GM19395 (cell line): ENCODE results near the gene SFXN5.
"Not testable (repeated sequence)": the region's sequence is repeated elsewhere in the genome, so short reads cannot be mapped to it uniquely, and the experiment has no call there.

Source experiments
- ATAC-seq: cut with Tn5 transposase; IDR thresholded peaks from one replicate; pipeline ENCODE4 v1.9.1; 2021; ENCODE audit warnings: mild to moderate bottlenecking, moderate library complexity; ENCODE audit not compliant: unreplicated experiment

SFXN5 gene

GRCh38 chr2:72914589-72915319 lies 156.8 kb downstream of the SFXN5 start:
- no peak for ATAC-seq

GRCh38 chr2:72914206-72914559 lies 157.3 kb downstream of the SFXN5 start:
- ATAC-seq = no peak

GRCh38 chr2:72913486-72914205 lies 157.9 kb downstream of the SFXN5 start:
- no peak for ATAC-seq

DNA sequence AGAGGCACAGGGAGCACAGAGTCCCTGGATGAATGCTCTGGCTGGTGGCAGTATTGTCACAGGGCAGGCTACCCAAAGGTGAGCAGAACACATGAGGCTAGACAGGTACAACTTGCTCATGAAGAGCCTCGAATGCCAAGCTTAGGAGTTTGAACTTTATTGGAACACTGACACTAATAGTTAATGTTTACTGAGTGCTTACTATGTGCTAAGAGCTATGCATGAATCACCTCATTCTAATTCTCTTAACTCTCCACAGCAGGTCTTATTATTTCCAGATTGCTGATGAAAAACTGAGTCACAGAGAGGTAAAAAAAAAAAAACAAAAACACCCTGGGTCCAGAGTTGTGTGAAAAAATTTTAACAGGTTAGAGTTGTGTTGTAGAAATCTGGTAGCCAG lies 160.3 kb downstream of the SFXN5 start:
- no peak for ATAC-seq

DNA sequence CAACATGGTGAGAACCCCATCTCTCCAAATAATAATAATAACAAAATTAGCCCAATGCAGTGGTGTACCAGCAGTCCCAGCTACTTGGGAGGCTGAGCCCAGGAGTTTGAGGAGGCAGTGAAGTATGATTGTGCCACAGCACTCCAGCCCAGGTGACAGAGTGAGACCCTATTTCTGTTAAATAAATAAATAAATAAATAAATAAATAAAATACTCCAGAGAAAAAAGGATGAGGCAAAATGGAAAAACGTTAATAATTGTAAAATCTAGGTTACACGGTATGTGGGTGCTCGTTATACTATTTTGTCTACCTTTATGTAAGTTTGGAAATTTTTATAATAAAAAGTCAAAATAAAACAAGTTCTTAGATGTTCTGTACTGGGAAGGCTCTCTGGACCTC lies 162.8 kb downstream of the SFXN5 start:
- ATAC-seq = no peak

- not testable (repeated sequence) for ATAC-seq
Observed at GRCh38 chr2:72907369-72907768, 164.1 kb downstream of the SFXN5 start.

- no peak for ATAC-seq
Observed at GRCh38 chr2:72901426-72901825, 170.1 kb downstream of the SFXN5 start.

DNA sequence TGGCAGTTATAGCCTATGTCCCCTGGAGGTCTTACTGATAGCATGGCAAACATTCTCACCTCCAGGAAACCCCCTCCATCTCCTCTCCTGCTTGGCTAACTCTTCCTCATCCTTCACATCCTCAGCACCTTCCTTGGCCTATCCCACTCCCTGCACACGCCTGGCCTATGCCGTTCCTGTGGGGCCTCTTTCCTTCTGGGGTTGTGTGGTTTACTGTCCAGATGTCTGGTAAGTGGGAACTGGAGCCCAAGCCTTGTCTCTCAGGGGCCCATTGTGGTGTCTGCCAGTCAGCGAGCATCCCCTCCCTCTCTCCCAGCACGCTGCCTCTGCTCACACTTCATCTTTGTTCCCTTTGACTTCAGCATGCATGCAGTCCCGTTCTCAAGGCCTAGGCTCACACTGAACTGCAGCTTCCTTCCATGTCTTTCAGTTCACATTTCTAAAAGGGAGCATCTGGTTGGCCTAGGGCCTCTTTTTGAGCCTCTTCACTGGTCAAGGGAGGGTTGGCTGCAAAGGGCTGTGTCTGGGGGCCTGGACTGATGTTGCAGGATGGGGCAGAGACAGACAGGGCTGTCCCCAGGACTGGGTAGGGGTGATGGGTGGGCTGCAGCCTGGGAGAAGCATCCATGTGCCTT lies 171.2 kb downstream of the SFXN5 start:
- no peak for ATAC-seq

GRCh38 chr2:72898585-72898906 lies 173.0 kb downstream of the SFXN5 start:
- ATAC-seq = no peak

DNA sequence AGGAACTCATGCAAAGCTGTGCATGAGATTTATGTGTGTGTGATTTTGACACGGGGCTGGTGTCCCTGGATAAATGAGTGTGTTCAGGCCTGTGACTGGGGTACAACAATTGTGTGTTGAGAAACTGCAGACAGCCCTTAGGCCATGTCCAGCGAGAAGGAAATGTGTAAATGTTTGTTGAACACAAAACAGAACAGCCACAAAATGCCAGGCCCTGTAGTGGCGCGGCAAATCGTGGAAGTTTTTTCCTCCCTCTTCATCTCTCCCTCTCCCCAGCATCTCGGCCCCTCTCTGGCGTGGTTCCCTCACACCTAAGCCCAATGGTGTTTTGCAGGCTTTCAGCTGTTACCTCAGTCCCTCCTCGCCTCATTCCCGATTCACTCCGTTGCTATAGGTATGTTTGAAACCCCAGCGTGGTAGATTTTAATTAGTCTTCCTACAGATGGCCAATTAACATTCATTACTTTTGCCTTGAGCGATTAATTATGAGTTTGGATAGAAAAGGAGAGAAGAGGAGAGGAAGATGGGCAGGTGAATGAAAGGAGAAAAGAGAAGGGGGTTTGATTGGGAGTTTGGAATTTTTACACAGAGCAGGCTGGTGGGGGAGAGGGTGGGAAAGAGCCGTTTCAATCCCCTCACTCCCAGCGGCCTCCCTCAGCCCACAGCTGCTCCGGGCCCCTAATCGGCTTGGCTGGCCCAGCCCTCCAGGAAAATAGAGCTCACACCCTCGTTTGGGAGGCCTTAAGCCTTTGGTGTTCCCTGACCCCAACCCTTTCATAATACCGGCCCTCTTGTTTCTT lies 173.5 kb downstream of the SFXN5 start:
- ATAC-seq = no peak

GRCh38 chr2:72896446-72896845 lies 175.1 kb downstream of the SFXN5 start:
- ATAC-seq = no peak

GRCh38 chr2:72895759-72896281 lies 175.7 kb downstream of the SFXN5 start:
- ATAC-seq = no peak

GRCh38 chr2:72895154-72895553 lies 176.4 kb downstream of the SFXN5 start:
- no peak for ATAC-seq

GRCh38 chr2:72894514-72894913 lies 177.0 kb downstream of the SFXN5 start:
- ATAC-seq = no peak

DNA sequence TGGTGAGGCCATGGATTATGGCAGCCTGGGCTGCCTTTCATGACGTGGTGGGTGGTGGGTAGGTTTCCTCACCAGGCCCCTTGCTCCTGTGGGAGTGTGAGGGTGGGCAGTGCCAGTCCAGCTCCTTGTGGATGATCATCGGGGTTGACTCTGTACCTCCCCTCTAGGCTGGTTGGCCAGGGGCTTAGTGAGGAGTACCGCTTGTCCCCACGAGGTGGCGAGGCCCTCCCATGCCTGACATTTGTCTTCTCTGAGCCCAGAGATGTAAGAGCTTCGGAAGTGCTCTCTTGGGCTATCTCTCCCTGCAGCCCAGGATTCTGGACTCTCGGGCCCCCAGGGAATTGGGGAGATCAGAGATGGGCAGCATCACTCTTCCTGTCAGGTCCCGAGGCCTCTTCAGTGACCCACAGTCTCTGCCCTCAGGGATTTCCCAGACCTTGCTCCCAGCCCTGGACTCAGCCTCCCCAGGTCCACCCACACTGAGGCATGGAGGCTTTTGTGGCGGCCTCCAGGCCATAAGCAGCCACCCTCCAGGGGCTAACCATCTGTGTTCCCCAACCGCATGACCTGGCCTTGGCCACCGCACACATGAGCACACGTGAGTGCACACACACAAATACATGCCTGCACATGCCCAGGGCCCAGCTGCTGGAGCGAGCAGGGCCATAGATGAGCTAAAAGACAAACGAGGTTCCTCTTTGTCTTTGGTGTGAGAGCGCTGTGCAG lies 177.8 kb downstream of the SFXN5 start:
- ATAC-seq = peak; percentile 74

- ATAC-seq = peak; percentile 55
Observed at GRCh38 chr2:72892506-72893173, 178.9 kb downstream of the SFXN5 start.
